Lung microvascular endothelial cell (primary cell): ENCODE results near the gene CTSZ. TPM values are rescaled to one million over a fixed set of nuclear protein-coding genes. Genes with fewer than 3 reads are reported as not detected.

ENCODE experiments used
- DNase-seq, 2 donors: peaks; one replicate each; pipeline versions ENCODE4 v3.0.0 to v3.0.0-alpha.2; 2010; ENCODE audit warnings: low read depth in 2 of 2
- total RNA-seq: library from RNA; depleted of rRNA; stranded (reverse); fragments of >200 nt; gene quantifications from 2 replicates; pipeline ENCODE4 v1.2.1, GENCODE V29; 2014

Gene CTSZ
- total RNA-seq, 1 donor from 2014 or later, result 287 TPM

GRCh38 chr20:59032023-59032712, 25.1 kb upstream of the CTSZ start, which contains the start of gene ATP5F1E:
ATP5F1E (minus strand) TSS chr20:59032335; CDS start chr20:59032251, 84 bp downstream.
- peak; percentile 97 for DNase-seq

GRCh38 chr20:59031564-59032022, 24.5 kb upstream of the CTSZ start:
- no peak for DNase-seq

GRCh38 chr20:59030911-59031563, 24.0 kb upstream of the CTSZ start:
- DNase-seq, result peak in 1 of 2 donors; percentile 31

GRCh38 chr20:59028812-59029211, 21.8 kb upstream of the CTSZ start:
- DNase-seq, result no peak

- DNase-seq, result peak; percentile 24 to 52
These were observed 20.8 kb upstream of the CTSZ start for GRCh38 chr20:59027741-59028320.

- no peak for DNase-seq
These were observed 20.1 kb upstream of the CTSZ start for GRCh38 chr20:59026904-59027740.

GRCh38 chr20:59025511-59025910, 18.5 kb upstream of the CTSZ start:
- no peak for DNase-seq

- DNase-seq, result no peak
These were observed 18.0 kb upstream of the CTSZ start for GRCh38 chr20:59025086-59025485.

GRCh38 chr20:59024111-59024530, 17.1 kb upstream of the CTSZ start:
- no peak for DNase-seq

GRCh38 chr20:59023616-59024015, 16.6 kb upstream of the CTSZ start:
- DNase-seq, result no peak

GRCh38 chr20:59022754-59023153, 15.7 kb upstream of the CTSZ start:
- no peak for DNase-seq

GRCh38 chr20:59020938-59021551, 14.0 kb upstream of the CTSZ start:
- DNase-seq, result peak in 1 of 2 donors; percentile 60

- no peak for DNase-seq
These were observed 12.2 kb upstream of the CTSZ start, which contains the start of gene TUBB1 for GRCh38 chr20:59019217-59019616. TUBB1 (plus strand) TSS chr20:59019429; CDS start chr20:59019523, 94 bp downstream.

- no peak for DNase-seq
These were observed 11.8 kb upstream of the CTSZ start for GRCh38 chr20:59018817-59019216.

- DNase-seq, result no peak
These were observed 10.6 kb upstream of the CTSZ start for GRCh38 chr20:59017493-59018231.

- peak in 1 of 2 donors; percentile 33 for DNase-seq
These were observed 9.9 kb upstream of the CTSZ start for GRCh38 chr20:59016795-59017492.

GRCh38 chr20:59015812-59016711, 9.0 kb upstream of the CTSZ start:
- DNase-seq, result no peak

GRCh38 chr20:59015411-59015810, 8.4 kb upstream of the CTSZ start:
- DNase-seq, result no peak
